Right lobe of liver (tissue), 6 donors: Measurements from ENCODE around the gene TNS1. TPM values are rescaled to one million over a fixed set of nuclear protein-coding genes. Genes with fewer than 3 reads are reported as not detected.

Experiments
- ATAC-seq, 4 donors: fragments of 200-7000 bp; cut with Tn5 transposase; one replicate each; pipeline ENCODE4 v1.9.1; 2020; ENCODE audit warnings: mild to moderate bottlenecking in 4 of 4, moderate library complexity in 4 of 4
- DNase-seq, 3 donors: peaks; one replicate each; pipeline ENCODE4 v3.0.0-alpha.2; 2020
- H3K27ac ChIP-seq, 3 donors: fragments of 200-600 bp; one replicate each; pipeline ENCODE4 v1.8.0; 2022
- H3K27me3 ChIP-seq, 2 donors: fragments of 200-600 bp; one replicate each; pipeline ENCODE4 v1.8.0; 2022
- H3K36me3 ChIP-seq, 4 donors: fragments of 200-600 bp; sonication (generic) in 1 of 4; one replicate each; pipeline versions ENCODE4 v1.5.1 to v1.8.0; 2017 to 2022; ENCODE audit warnings: control low read depth in 1 of 4
- H3K4me1 ChIP-seq, 4 donors: fragments of 200-600 bp; sonication (generic) in 1 of 4; one replicate each; pipeline versions ENCODE4 v1.5.1 to v1.8.0; 2017 to 2022; ENCODE audit warnings: control low read depth in 1 of 4
- H3K4me3 ChIP-seq, 3 donors: fragments of 200-600 bp; one replicate each; pipeline ENCODE4 v1.8.0; 2022
- H3K9me3 ChIP-seq, 4 donors: fragments of 200-600 bp; sonication (generic) in 1 of 4; one replicate each; pipeline versions ENCODE4 v1.5.1 to v1.8.0; 2017 to 2022; ENCODE audit warnings: control low read depth in 1 of 4
- CTCF ChIP-seq, 4 donors: fragments of 200-600 bp in 3 of 4; fragments of 450-650 bp in 1 of 4; IDR thresholded peaks; one replicate each; pipeline versions ENCODE4 v1.5.1 to v1.8.0; 2016 to 2022; ENCODE audit warnings: antibody characterized with exemption in 4 of 4, mild to moderate bottlenecking in 2 of 4
- POLR2A ChIP-seq: fragments of 450-650 bp; IDR thresholded peaks from one replicate; pipeline ENCODE4 v1.6.1; 2017; ENCODE audit warnings: antibody characterized with exemption, mild to moderate bottlenecking
- WGBS: methylation state at CpG from one replicate; pipeline ENCODE4 v1.1.6; 2018; ENCODE audit warnings: low coverage, low lambda C conversion rate; ENCODE audit not compliant: insufficient coverage; ENCODE audit errors: missing lambda C conversion rate; 5-methylcytosine and 5-hydroxymethylcytosine counted together
- intact Hi-C, 2 donors: fragments of 100-400 bp; cut with DNase I; formaldehyde crosslinking; loops; one replicate each; pipeline versions ENCODE4 v1.11.2 to v1.14.1; 2022
- total RNA-seq, 6 experiments: library from RNA; depleted of rRNA in 2 of 6; stranded (reverse); fragments of >200 nt in 2 of 6; fragmentation: NEBNext Ultra II Directional in 3 of 6; extraction: Animal tissue kit (Norgen Biotek cat#: 25700) in 3 of 6; gene quantifications; one replicate each; pipeline versions ENCODE4 v1.1.0 to v1.2.4, GENCODE V29; 2016 to 2023
- donor health status: DM: no; HTN: yes; CAD: no.
- donor health status: DM: no; HTN: no; CAD: no.
- donor health status: DM: no; HTN: no; CAD: no.
- donor health status: DM: no; HTN: yes; CAD: no.
- donor health status: DM: no; HTN: yes; CAD: no.

Gene TNS1
- total RNA-seq, 6 experiments from 2014 or later: 68.4 to 209 (median 99.2) TPM

GRCh38 chr2:217820091-217820819 is 182.5 kb downstream of the TNS1 start:
- DNase-seq (peak in 1 of 3 donors; percentile 24), ATAC-seq (no peak)
- no peaks in the 10 kb centered on the region for H3K27me3 ChIP-seq
- 85% methylated on average over 5 of the region's 7 CpGs for WGBS
- H3K36me3 ChIP-seq: peaks cover 0 to 61% (median 32%) of the 10 kb centered on the region in 4 donors
- TF ChIP-seq CTCF (IDR thresholded peaks at IDR 0.05): no peak
- no peak for TF ChIP-seq POLR2A
- no peak overlapping the region for H3K4me3 ChIP-seq
- no peak overlapping the region for H3K27ac ChIP-seq
- H3K4me1 ChIP-seq: peaks cover 0 to 24% (median 8%) of the 10 kb centered on the region in 4 donors
- intact Hi-C loops: no loop called here
- no peaks in the 10 kb centered on the region for H3K9me3 ChIP-seq

GRCh38 chr2:217818293-217818850 is 184.4 kb downstream of the TNS1 start:
- no peak for DNase-seq
- H3K27ac ChIP-seq: no peak overlapping the region
- peaks cover 0 to 72% (median 41%) of the 10 kb centered on the region in 4 donors for H3K36me3 ChIP-seq
- ATAC-seq: no peak
- H3K4me1 ChIP-seq: peaks cover 0 to 39% (median 15%) of the 10 kb centered on the region in 4 donors
- no peaks in the 10 kb centered on the region for H3K27me3 ChIP-seq
- H3K4me3 ChIP-seq: no peak overlapping the region
- WGBS: 67% methylated on average over 3 of the region's 19 CpGs
- no peaks in the 10 kb centered on the region for H3K9me3 ChIP-seq
- intact Hi-C loops: no loop called here
- no peak for TF ChIP-seq CTCF (IDR thresholded peaks at IDR 0.05)
- TF ChIP-seq POLR2A: no peak

GRCh38 chr2:217817466-217818292 is 185.1 kb downstream of the TNS1 start:
- H3K4me1 ChIP-seq: peaks cover 0 to 39% (median 15%) of the 10 kb centered on the region in 4 donors
- DNase-seq: no peak
- H3K36me3 ChIP-seq: peaks cover 0 to 79% (median 45%) of the 10 kb centered on the region in 4 donors
- no peak overlapping the region for H3K27ac ChIP-seq
- TF ChIP-seq POLR2A (no peak), CTCF (IDR thresholded peaks at IDR 0.05) (no peak)
- WGBS: 84% methylated on average over 9 of the region's 26 CpGs
- H3K9me3 ChIP-seq: no peaks in the 10 kb centered on the region
- no peaks in the 10 kb centered on the region for H3K27me3 ChIP-seq
- H3K4me3 ChIP-seq: no peak overlapping the region
- ATAC-seq: no peak
- intact Hi-C loops: no loop called here

GRCh38 chr2:217816396-217816869 is 186.4 kb downstream of the TNS1 start:
- H3K27ac ChIP-seq: peak overlapping the region in 1 of 3 donors; percentile 21
- H3K36me3 ChIP-seq: peaks cover 0 to 86% (median 46%) of the 10 kb centered on the region in 4 donors
- intact Hi-C loops: no loop called here
- H3K27me3 ChIP-seq: no peaks in the 10 kb centered on the region
- no peak for TF ChIP-seq POLR2A
- no peak for TF ChIP-seq CTCF (IDR thresholded peaks at IDR 0.05)
- ATAC-seq (peak; percentile 42 to 72 (median 55)), DNase-seq (no peak)
- H3K9me3 ChIP-seq: no peaks in the 10 kb centered on the region
- WGBS: 31% methylated on average over 10 of the region's 11 CpGs
- H3K4me3 ChIP-seq: no peak overlapping the region
- H3K4me1 ChIP-seq: peaks cover 0 to 39% (median 15%) of the 10 kb centered on the region in 4 donors
